Renal cortex interstitium (tissue), 11 donors: ENCODE data around the gene ELFN2. TPM values are rescaled to one million over a fixed set of nuclear protein-coding genes. Genes with fewer than 3 reads are reported as not detected.
"Not testable (repeated sequence)": the region's sequence is repeated elsewhere in the genome, so short reads cannot be mapped to it uniquely, and the experiment has no call there.

ENCODE experiments used
- DNase-seq, 11 donors: peaks; one replicate each; pipeline ENCODE4 v3.0.0-alpha.2; 2013; ENCODE audit warnings: low read depth in 9 of 11, low spot score in 4 of 11; ENCODE audit errors: extremely low read depth in 1 of 11
- polyA plus RNA-seq, 3 donors: library from polyadenylated mRNA; unstranded; fragments of 120-200 nt; gene quantifications; one replicate each; pipeline ENCODE4 v1.2.1, GENCODE V29; 2013; ENCODE audit not compliant: insufficient read length in 3 of 3

Gene ELFN2
- polyA plus RNA-seq, 3 donors, result 1.2 to 2.2 (median 2.0) TPM

DNA sequence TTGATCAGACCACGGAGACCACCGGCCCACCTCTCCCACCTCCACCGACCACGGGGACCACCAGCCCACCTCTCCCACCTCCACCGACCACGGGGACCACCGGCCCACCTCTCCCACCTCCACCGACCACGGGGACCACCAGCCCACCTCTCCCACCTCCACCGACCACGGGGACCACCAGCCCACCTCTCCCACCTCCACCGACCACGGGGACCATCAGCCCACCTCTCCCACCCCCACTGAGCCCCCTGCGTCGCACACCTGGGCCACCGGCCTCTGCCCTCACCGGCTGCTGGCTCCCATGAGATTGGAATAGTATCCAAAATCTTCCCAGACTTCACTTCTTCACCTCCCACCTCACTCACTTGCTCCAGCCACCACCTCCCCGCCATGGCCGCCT is 27.8 kb downstream of the ELFN2 start:
- DNase-seq, result not testable (repeated sequence)

DNA sequence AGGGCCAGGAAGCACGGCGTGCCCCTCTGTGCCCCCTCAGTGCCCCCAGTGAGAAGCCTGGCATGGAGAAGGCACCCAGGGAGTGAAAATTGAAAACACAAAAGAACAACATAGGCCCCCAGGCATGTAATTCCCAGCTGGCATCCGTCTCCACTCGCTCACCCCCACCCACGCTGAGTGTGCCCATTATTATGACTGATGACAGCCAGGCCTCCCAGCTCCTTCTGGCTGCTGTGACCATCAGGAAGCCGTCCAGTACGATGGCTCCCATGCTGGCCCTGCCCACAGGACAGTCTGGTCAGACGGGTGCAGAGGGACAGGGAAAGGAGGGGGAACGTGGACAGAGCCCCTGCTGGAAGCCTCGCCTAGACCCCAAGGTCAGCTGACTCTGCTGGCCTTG is 30.1 kb downstream of the ELFN2 start:
- no peak for DNase-seq

DNA sequence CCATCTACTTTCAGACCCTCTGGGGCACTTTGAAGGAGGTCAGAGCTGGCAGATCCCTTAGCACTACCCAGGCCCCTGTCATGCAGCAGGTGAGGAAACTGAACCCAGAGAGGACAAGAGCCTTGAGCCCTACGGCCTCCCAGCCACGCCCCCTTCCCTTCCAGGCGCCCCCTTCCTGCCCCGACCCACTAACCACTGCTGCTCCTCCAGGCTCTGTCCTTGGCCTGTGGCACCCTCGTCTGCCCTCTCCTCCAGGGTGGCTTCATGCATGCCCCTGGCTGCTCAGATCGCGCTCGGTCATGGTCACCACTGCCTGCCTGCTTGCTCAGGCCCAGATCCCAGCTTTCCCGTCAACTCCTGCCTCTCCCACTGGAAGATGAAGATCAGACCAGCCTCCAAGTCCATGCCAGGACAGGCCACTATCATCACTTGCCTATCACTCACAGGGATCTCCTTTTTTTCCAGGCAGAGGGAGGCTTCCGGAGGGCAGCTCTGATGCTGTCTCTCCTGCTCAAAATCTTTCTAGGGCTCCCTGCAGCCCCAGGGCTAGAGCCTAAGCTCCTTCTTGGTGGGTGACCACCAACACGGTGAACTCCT is 30.7 kb downstream of the ELFN2 start:
- no peak for DNase-seq

DNA sequence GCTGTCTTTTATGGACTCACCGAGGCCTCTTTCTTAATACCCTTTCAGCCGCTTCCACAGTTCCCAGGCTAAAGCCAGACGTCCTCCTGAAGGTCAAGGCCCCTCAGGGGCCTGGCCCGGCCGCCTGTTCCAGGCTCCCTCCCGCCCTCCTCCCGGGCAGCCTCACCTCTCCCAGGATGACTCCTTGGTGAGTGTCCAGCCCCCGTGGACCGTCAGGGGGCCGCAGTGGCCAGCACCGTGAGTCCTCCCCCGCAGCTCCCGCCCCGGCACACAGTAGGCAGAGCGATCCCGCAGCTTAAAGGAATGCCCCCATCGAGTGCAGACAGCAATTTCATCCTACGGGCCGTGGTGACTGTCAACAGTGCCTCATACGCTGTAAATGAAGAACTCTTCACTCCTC is 32.9 kb downstream of the ELFN2 start:
- no peak for DNase-seq

GRCh38 chr22:37393746-37394145 is 33.5 kb downstream of the ELFN2 start:
- no peak for DNase-seq

DNA sequence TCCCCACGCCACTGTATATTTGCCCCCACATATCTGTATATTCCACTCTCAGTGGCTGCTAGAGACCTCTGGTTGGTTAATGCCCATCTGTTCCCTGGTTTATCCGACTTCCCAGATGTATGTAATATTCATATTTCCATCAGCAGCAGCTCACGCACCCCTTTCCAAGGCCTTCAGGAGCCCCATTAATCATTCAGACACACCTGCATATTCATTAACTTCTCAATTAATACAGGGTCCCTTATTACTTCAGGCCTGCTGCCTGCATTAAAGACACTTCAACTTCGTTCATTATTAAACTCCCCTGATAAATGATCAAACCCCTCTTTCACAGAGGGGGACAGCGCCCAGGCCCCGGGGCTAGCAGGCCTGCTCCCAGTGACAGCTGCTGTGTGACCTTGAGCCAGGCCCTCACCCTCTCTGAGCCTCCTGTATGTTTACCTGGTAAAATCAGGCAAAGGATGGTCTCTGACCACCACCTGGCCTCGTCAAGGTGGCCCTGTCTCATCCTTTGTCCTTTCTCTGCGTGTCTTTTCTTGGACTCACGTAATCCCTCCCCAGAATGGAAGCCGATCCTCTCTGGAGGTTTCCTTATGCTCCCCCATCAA is 34.5 kb downstream of the ELFN2 start:
- no peak for DNase-seq

DNA sequence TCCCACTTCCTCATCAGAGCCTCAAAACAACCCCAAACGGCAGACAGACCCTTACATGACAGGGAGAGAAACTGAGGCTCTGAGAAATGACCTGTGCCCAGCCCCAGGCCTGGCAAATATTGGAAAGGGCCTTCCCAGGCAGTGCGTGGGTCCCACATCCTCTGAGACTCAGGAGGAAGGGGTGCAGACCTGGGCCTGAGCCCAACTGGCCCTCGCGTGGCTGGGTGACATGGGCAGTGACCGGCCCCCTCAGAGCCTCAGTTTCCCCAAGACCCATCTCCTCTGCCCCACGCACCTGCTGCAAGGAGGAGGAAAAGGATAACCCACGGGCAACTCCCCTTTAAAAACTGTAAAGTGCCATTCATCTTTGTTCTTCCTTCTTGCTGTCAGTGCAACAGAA is 35.6 kb downstream of the ELFN2 start:
- DNase-seq, result no peak

DNA sequence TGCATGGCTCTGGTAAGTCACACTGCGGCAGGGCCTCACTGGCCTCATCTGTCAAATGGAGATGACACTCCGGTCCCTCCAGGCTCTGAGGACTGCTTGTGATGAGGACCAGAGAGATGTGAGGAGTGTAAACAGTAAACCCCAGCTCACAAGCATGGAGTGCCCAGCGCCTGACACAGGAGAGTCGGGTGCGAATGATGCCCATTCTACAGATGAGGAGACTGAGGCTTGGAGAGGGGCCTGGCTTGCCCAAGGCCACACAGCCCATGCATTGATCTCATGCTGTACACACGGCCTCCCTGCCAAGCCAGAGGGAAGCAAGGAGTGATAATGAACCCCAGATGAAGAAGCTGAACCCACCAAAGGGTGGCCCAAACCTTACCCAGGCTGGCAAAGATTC is 37.2 kb downstream of the ELFN2 start:
- DNase-seq, result no peak

GRCh38 chr22:37388538-37388937 is 38.7 kb downstream of the ELFN2 start:
- no peak for DNase-seq

DNA sequence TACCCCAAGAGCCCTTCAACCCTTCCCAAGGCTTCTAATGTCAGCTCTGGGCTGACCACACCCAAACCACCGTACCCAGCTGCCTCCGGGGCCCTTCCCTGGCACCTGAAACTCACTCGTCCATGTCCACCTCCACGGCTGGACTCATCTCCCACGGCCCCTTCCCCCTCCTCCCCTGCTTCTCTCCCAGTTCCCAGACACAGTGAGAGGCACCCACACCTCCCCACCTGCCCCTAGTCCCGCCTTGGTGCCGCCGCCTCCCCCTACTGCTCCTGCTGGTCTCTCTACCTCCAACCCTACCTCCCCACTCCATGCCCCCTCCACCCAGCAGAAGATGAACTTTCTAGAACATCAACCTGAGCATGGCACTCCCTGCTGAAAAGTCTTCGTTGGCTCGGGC is 39.5 kb downstream of the ELFN2 start:
- no peak for DNase-seq

DNA sequence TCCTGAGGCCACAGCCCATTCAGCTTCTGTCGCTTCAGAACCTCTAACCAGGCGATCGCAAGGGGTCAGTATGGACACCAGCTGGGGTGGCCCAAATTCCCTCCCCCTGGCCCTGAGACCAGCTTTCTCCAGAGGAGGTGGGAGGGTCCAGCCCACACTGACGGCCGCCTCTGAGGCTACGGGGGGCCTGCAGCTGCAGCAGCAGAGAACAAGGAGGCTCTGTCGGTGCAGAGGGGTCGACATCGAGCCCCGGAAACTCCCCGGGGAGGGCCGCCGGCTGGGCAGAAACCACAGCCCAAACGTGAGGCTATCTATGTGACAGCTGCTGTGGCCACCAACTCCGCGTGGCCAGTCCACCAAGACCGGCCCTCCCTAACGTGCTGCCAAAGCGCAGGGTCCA is 40.8 kb downstream of the ELFN2 start:
- DNase-seq, result no peak

GRCh38 chr22:37384691-37385090 is 42.6 kb downstream of the ELFN2 start:
- no peak for DNase-seq

DNA sequence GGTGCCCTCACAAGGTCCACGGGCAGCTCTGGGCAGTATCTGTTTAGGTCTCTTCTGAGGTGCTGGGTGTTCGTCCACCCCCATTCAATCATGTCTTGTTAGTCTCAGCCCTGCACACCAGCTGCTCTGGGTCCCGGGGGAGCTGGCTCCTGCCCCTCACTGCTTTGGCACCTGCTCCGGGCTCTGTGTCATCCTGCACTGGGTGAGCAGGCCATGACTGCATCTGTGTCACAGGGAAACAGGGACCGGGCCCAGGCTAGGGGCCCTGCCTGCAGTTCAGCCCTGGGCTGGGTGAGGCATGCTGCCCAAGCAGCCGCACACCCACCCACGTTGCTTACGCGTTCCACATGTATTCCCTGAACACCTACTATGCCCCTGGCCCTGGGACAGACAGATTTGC is 43.9 kb downstream of the ELFN2 start:
- no peak for DNase-seq

DNA sequence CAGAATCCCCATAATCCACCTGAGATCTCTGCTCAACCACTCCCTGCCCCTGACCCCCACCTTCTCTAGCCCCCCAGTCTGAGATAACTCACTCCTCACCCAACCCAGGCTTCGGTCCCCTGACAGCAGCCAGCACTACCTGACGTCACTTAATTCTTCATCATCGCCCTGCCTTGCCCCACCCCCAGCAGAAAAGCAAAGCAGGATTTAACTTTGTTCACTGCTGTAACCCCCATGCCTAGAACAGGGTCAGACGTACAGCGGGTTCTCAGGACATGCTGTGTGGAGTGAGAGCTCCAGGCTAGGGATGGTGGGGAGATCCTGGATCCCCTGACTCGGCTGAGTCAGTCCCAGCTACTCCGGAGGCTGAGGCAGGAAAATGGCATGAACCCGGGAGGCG is 45.8 kb downstream of the ELFN2 start:
- no peak for DNase-seq

DNA sequence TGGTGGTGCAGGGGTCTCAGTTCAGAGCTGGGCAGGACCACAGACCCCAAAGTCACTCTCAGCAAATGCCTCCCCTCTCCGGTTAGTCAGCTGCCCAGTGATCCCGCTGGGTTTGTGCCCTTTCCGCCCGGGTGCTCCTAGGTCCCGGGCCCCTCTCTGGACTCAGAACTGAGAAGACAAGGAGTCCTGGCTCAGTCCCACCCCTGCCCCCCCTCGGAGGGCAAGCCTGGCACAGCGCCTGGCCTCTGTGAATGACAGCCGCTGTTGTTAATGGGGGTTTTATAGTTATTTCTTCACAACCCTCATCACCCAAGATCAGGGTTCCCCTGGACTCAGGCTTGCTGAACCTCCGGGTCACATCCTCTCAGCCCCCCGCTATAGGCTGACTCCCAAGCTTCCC is 47.6 kb downstream of the ELFN2 start:
- no peak for DNase-seq

DNA sequence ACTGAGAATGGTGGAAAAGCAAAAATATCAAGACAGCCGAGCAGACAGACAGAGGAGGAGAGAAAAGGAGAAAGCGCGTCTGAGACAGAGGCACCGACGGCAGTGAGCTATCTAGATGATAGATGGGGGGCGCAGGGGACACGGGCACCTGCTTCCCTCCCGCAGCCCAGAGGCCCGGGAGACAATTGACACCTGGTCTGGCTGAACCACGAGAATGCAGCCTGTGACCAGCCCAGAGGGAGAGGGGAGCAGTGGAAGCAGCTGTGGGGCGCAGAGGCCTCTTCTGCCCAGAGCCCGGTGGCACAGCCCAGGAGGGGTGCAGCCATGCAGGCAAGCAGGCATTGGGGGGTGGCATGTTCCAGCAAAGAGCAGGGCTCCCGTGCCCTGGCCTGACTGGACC is 48.2 kb downstream of the ELFN2 start:
- no peak for DNase-seq

- DNase-seq, result no peak
These were observed 48.6 kb downstream of the ELFN2 start for GRCh38 chr22:37378642-37379058.

- DNase-seq, result no peak
These were observed 49.4 kb downstream of the ELFN2 start for GRCh38 chr22:37377927-37378326.

DNA sequence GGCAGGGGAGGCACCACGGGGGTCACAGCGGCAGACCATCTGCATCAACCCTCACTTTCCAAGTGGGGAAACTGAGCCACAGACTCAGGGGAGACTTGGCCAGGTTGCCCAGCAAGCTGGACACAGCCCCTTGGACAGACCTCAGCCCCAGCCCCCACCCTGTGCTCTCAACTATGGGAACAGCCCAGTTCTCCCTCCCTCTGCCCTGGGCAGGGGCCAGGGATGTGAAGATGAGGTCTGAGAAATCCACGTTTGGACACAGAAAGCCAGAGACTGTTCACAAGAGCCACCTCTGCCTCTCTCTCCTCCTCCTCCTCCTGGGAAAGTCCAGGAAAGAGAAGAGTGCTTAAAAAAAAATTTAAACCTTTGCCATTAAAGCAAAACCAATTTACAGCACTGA is 50.1 kb downstream of the ELFN2 start:
- no peak for DNase-seq

GRCh38 chr22:37376643-37377042 is 50.6 kb downstream of the ELFN2 start:
- no peak for DNase-seq

DNA sequence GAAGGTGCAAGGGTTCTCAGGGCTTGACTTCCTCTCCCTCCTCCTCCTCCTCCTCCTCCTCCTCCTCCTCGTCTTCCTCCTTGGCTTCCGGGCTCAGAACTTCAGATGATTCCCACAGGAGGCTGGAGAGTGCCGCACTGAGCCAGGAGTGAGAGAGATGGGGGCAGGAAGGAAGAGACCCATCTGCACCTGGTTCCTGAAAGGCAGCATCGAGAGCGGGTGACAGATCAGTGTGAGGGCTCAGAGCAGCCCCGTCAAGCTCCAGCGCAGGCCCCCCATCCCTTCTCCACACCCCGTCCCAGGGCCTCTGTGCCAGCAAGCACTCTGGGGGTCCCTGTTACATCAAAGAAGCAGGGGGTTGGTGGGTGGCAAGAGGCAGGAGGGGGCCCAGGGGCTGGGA is 51.5 kb downstream of the ELFN2 start:
- no peak for DNase-seq
